Measurements from ENCODE around the gene AJUBA.
"Not testable (repeated sequence)": the region's sequence is repeated elsewhere in the genome, so short reads cannot be mapped to it uniquely, and the experiment has no call there.

AJUBA gene

GRCh38 chr14:23006544-23007419, 24.4 kb upstream of the AJUBA start:
- DNase-seq (ENCODE audit: insufficient read length, low spot score) = peak; percentile 83
- peak; percentile 90 for FAIRE-seq

DNA sequence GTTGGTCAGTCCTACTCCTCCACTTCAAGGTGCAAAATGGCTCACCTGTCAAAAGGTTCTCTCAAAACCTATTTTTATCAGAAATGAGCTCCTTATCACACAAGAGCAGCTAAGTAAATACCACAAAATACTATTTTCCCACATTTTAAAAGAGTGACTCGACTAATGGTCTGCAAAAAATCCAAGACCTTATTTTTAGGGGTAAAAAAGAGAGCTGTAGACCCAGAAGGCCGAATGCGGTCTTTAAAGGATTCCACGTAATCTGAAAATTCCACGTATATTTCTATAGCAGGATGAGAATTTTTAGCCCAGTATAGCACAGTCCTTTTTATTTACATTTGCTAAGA, 23.8 kb upstream of the AJUBA start:
- DNase-seq (ENCODE audit: insufficient read length, low spot score) (no peak), FAIRE-seq (no peak)

DNA sequence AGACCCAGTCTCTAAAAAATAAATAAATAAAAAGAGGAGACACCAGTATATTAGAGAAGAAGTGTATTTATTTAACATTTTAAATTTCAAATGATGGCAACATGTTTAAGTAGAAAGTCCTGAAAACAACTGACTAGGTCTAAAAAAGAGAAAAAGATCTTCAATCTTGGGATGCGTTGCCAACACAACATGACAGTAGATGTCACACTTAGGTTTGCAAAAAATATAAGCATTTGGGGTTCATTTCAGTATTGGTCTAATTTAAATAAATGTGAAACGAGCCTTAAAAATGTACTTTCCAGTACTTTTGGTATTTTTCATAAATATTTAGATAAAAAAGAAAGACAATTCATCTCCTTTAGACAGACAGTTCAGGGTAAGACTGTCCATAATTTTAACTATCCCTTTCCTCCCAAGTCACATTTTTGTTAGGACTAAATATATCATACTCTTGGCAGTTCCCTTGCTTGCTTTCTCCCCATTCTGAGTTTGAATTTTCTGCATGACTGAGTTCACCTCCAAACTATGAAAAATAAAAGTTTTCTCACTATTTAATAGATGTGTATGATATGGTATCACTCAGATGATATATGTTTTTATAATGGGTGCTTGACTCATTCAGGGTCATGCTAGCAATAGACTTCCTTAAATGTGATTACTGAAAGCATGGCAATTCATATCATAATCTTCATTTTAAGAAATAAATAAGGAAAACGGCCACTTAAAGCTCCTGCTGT, 23.3 kb upstream of the AJUBA start:
- FAIRE-seq (no peak), DNase-seq (ENCODE audit: insufficient read length, low spot score) (no peak)

- FAIRE-seq; DNase-seq (ENCODE audit: insufficient read length, low spot score): not testable (repeated sequence)
These were observed 21.9 kb upstream of the AJUBA start for GRCh38 chr14:23004274-23004673.

DNA sequence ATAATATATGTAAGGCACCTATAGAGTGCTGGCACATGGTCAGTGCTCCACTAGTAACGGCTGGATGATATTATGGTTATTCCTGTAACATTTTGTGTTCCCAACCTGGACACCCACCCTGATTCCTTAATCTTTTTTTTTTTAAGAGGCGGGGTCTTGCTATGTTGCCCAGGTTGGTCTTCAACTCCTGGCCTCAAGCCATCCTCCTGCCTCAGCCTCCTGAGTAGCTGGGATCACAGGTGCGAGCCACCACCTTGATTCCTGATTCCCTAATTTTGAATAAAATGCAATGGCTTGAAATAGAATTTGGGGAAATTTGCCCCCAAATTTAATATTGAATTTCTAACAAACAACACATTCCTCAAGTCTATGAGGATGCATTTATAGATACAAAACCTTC, 20.2 kb upstream of the AJUBA start:
- FAIRE-seq = no peak
- DNase-seq (ENCODE audit: insufficient read length, low spot score) = no peak

- DNase-seq (ENCODE audit: insufficient read length, low spot score) = no peak
- FAIRE-seq = no peak
These were observed 18.5 kb upstream of the AJUBA start for GRCh38 chr14:23000860-23001259.

DNA sequence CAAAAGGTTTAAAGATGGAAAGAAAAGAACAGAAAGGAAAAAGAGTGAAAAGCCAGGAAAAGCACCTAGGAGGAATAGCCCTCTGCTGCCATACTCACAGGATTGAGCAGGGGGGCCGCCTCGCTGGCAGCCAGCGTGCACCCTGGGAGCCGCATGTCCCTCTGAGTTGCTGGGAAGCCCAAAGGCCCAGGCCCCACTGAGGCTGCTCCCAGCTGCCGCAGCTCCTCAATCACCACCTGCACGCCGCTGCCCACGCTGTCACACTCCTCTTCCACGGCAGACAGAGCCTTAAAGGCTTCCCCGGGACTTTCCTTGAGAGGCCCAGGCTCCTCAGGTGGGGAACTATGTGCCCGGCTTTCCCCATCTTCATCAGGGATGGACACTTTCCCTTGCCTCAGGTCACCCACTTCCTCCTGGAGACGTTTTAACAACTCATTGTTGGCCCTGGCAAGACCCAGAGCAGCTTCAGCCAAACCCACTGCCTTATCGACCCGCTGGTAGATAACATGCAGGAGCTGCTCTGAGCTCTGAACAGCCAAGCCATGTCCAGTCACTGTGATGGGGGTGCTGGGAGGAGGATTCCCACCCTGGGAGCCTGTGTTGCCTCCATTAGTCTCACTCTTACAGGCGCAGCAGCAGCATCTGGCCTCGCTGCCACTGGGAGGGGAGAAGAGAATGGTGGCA, 16.1 kb upstream of the AJUBA start:
- DNase-seq (ENCODE audit: insufficient read length, low spot score) (no peak), FAIRE-seq (no peak)

DNA sequence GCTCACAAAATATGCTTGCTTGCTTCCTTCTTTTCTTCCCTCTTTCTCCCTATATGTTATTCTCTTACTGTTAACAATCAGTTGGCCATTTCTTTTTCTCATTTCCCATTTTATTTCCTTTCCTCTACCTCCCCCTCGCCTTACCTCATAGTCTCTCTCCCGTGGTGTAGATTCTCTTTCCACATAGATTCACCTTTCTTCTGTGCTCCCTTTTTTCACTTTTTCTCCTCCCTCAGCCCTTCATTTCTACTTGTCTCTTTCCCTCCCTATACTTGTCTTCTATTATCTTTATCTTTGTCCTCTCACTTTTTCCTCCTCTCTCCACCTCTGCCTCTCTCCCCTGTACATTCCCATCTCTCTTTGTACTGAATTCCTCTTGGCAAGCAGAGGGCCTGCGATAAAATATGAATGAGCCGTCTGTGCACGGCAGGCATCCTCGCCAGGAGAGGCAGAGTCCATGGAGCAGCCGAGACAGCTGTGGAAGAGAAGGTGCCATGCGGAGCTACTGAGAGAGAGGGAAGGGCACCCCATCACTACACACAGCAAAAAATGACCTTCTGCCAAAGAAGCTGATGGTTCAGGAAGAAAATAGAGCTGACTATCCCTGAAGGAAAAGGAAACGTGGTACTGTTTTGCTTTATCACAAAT, 15.4 kb upstream of the AJUBA start:
- FAIRE-seq (no peak), DNase-seq (ENCODE audit: insufficient read length, low spot score) (no peak)

DNA sequence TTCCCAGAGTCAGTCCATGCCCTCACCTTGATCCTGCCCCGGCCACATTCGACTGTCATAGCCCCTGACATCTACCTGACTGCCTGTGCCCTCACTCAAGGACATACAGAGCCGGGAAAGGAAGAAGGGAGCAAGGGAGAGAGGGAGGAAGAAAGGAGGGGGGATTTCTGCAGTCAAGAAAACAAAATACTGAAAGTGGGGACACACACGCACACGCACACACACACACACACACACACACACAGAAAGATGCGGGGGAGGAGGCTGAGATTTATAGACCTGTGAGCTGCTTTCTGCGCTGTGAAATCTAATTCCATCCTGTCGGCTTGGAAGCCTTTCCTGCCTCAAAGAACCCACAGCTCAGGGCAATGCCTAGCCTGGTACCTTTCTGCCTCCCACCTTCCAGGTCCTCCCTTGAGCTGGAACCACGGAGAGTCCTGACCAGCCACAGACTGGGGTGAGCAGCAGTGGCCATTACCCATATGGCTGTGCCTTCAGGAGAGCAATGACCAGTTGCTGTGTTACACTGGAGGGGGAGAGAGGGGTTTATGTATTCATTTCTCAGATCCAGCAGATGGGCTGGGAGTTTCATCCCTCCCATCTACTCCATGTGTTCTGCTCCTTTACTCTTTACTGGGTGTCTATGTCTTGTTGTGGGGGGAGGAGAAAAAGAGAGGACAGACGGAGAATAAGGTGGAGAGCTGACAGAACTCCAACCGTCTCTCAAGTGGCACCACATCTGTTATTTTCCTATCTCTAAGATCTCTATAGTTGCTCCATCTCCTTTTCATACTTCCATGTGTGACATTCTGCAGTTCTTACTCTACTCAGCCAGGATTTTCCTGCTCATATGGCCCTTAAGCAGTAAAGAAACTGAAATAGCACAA, 14.7 kb upstream of the AJUBA start:
- DNase-seq (ENCODE audit: insufficient read length, low spot score) (no peak), FAIRE-seq (no peak)

DNA sequence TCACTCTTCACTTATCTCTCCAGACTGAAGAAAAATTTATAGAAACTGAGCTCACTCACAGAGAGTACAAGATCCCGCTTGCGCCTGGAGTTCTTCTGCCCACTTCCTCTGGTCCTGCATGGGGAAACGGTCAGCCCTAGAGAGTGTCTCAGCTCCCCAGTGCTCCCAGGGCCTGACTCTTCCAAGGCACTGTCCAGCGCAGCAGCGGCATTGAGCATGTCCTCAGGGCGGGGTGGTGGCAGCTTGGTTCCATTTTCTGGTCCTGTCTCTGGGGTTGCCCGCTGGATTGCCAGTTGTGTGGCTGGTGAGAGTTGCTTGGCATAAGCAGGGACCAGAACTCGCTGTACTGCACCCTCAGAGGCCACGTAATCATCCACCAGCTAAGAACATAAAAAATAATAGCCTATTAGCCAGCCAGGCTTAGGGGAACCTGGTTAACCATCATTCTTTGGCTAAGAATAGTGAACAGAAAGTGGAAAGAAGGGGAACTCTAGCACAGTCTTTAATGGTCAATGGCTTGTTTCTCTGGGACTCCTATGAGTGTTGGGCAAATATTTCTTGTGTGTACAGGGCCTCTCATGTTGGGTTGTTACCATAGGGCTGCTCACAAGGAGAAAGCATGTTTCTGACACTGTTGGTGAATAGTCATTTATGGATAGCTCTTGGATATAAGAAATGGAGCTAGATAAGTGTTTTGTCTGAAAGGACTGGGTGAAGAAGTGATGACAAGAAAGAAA, 13.7 kb upstream of the AJUBA start:
- DNase-seq (ENCODE audit: insufficient read length, low spot score) (no peak), FAIRE-seq (no peak)

DNA sequence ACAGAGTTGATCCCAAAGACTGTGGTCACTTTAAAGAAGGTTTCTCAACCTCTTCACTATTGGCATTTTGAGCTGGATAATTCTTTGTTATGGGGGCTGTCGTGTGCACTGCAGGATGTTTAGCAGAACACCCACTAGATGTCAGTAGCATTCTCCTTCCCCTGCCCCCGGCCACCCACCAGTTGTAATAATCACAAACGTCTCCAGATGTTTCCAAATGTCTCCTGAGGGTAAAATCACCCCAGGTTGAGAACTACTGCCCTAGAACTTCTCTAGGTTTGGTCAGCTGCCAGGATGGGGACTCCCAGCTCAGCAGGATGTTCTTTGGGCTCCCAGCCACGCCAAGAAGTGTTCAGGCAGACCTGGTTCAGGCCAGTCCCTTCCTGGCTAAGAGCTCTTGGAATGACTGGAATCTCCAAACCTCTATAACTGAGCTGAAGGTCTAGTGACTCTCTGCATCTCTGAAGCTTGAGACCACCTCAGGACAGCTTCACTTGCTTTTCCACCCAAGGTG, 12.5 kb upstream of the AJUBA start:
- peak; percentile 76 for FAIRE-seq
- no peak for DNase-seq (ENCODE audit: insufficient read length, low spot score)

DNA sequence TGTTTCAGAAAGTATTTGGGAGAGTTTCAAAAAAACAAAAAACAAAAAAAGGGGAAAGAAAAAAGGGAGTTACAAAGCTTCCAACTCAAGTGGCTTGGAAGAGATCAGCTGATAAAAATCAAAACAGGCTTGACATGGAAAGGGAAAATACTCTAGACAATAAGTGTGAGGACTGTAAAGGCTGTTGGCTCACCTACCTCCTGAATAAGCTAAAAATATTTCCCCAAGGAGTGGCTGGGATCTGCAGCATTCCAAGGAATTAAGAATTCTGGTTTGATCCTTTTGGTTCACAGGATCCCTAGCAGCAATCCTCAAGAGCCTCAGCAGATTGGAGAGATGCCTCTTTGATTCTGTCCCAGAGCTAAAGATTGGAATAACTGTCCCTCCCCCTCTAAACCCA, 11.2 kb upstream of the AJUBA start:
- no peak for DNase-seq (ENCODE audit: insufficient read length, low spot score)
- FAIRE-seq = no peak

DNA sequence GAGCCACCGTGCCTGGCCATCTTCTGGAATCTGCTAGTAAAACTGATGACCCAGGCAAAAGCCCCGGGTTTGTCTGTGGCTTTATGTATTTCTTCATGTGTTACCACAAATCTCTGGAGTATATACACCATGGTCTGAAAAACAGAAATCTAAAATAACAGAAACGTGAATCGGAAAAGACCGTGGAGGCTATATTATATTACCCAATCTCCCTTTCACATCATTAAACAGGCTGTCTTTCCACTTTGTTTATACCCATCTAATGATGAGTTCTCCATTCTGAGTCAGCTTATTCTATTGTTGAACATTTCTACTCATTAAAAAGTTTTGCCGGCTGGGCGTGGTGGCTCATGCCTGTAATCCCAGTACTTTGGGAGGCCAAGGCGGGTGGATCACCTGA, 9.5 kb upstream of the AJUBA start:
- DNase-seq (ENCODE audit: insufficient read length, low spot score) = no peak
- no peak for FAIRE-seq

- DNase-seq (ENCODE audit: insufficient read length, low spot score) (no peak), FAIRE-seq (no peak)
These were observed 4.9 kb upstream of the AJUBA start for GRCh38 chr14:22987291-22987690.

DNA sequence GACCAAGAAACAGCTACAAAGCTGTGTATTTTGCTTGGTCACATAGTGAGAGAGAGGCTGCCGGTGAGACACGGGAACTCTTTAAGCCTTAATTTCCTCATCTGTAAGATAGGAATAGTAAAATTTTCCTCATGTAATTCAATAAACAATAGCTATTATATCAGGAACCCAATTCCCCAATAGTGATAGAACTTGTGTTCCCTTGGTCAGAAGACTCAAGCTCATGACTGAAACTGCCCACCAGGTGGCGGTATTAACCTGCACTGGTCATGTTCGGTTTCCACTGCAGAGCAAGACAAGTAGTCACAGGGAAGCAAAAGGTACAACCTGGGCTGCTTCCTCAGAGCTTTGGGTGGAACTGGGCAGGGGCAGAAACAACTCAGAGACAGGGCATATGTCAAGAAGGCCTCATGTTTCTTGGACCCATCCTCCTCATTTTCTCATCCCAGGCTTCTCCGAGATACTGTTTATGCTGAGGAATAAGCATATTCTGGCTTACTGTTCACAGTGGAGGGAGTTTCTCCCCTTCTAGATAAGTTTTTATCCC, 4.2 kb upstream of the AJUBA start:
- peak; percentile 88 for FAIRE-seq

DNA sequence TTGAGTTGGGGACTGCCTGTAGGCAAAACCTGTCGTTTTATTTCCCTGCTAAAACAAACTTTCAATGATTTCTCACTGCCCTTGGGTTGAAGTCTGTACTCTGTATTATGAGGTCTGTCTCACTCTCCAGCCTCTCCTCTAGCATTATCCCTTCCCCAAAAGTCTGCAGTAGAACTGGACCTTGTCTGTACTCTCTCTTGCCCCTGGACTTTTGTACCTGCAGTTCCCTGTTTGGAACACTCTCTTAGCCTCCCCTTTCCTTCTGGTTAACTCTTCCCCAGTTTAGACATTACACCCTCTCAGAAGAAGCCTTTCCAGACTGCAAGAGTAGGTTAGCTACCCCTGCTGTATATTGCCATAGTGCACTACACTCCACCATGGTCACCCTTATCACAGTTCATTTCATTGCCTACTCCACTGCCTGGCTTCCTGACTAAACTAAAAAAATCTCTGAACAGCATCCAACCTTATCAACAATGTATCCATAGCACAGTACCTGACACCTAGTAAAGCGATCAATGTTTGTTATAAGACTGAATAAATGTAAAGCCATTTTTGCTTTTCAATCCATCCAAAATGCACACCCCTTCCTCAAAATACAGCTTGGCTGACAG, 3.6 kb upstream of the AJUBA start:
- FAIRE-seq = no peak
- no peak for DNase-seq (ENCODE audit: insufficient read length, low spot score)

More for the DNA sequence above, 4.2 kb upstream of the AJUBA start:
- DNase-seq (ENCODE audit: insufficient read length, low spot score) = peak; percentile 81

DNA sequence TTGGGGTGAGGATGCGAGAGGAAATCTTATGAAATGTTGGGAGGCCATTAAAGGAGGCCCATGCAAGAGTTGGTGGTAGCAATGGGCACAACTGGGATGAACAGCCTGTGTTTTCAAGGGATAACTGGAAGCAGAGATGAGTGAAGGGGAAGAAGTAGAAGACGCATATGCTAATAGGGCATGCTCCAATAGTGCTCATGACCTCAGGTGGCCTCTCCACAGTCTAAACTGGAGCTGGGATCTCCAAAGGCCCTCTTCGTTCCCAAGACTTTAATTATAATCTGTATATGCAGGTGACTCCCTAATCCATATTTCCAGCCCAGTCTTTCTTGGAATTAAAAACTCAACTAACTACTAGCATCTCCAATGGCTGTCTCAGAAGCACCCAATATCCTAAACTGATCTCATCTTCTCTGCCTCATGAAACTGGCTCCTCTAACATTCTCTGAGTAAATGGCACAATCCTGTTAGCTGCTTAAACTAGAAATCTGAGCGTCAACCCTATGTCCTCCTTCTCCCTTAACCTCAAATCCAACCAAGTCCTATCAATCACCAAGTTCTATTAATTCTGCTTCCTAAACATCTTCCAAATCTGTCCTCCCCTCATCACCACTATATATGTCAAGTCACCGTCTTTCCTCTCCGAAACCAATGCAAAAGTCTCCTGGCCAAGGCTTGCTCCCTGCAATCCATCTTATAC, 2.8 kb upstream of the AJUBA start:
- FAIRE-seq = no peak
- no peak for DNase-seq (ENCODE audit: insufficient read length, low spot score)
